ENCODE results near the gene GNAQ.

Gene GNAQ

DNA sequence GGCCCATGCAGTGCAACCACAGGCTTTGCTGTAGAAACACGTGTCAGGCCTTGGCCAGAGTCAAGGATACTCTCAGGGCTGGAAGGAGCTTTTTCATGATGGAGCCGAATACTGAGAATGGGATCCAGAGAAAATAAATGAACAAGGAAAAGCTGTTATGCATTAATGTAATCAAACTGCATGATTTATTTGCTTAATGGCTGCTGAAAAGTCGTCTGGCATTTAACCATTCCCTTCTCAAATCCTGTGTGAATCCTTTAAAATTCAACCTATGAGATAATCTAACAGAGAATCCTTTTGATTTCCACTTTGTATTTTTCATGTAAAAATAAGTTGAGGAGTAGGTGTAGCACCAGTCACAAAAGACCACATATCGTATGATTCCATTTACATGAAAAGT lies 359.4 kb downstream of the GNAQ start:
- DNase-seq (ENCODE audit: low spot score), result no peak
- Histone ChIP-seq H3K4me3 (no peak overlapping the region), H3K27ac (no peak overlapping the region)
- TF ChIP-seq, protein P1, sequence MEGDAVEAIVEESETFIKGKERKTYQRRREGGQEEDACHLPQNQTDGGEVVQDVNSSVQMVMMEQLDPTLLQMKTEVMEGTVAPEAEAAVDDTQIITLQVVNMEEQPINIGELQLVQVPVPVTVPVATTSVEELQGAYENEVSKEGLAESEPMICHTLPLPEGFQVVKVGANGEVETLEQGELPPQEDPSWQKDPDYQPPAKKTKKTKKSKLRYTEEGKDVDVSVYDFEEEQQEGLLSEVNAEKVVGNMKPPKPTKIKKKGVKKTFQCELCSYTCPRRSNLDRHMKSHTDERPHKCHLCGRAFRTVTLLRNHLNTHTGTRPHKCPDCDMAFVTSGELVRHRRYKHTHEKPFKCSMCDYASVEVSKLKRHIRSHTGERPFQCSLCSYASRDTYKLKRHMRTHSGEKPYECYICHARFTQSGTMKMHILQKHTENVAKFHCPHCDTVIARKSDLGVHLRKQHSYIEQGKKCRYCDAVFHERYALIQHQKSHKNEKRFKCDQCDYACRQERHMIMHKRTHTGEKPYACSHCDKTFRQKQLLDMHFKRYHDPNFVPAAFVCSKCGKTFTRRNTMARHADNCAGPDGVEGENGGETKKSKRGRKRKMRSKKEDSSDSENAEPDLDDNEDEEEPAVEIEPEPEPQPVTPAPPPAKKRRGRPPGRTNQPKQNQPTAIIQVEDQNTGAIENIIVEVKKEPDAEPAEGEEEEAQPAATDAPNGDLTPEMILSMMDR (IDR thresholded peaks at IDR 0.05), result no peak

DNA sequence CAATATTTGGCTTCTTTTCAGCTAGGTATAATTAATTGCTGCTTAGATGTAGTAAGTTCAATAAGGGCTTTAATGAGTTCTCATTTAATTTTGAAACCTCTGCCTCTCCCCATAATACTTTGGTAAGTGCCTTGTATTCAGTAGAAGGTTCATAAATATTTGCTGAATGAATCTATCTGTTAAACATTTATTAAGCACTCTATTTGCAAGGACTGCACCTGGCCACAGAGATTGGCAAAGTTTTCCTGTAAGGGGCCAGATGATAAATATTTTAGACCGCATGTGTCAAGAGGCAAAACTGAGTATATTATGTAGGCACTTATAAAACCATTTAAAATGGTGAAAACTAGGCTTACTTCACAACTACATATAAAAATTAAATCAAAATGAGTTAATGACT lies 364.5 kb downstream of the GNAQ start:
- Histone ChIP-seq H3K4me3 (no peak overlapping the region), H3K27ac (no peak overlapping the region)
- no peak for DNase-seq (ENCODE audit: low spot score)
- TF ChIP-seq, protein P1 (IDR thresholded peaks at IDR 0.05), result no peak
